ENCODE results near the gene SEC24C. TPM values are rescaled to one million over a fixed set of nuclear protein-coding genes. Genes with fewer than 3 reads are reported as not detected.
"Not testable (repeated sequence)": the region's sequence is repeated elsewhere in the genome, so short reads cannot be mapped to it uniquely, and the experiment has no call there.

The SEC24C gene
- total RNA-seq, 1 donor from 2014 or later, result 36.6 TPM

DNA sequence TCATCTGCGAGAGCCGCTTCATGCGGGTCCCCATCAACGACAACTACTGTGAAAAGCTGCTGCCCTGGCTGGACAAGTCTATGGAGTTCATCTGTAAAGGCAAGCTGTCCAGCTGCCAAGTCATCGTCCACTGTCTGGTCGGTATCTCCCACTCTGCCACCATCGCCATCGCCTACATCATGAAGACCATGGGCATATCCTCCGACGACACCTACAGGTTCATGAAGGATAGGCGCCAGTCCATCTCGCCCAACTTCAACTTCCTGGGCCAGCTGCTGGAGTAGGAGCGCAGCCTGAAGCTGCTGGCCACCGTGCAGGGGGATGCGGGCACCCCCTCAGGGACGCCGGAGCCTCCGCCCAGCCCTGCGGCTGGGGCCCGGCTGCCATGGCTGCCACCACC, 11.7 kb upstream of the SEC24C start:
- no peak for DNase-seq (ENCODE audit: low spot score)

DNA sequence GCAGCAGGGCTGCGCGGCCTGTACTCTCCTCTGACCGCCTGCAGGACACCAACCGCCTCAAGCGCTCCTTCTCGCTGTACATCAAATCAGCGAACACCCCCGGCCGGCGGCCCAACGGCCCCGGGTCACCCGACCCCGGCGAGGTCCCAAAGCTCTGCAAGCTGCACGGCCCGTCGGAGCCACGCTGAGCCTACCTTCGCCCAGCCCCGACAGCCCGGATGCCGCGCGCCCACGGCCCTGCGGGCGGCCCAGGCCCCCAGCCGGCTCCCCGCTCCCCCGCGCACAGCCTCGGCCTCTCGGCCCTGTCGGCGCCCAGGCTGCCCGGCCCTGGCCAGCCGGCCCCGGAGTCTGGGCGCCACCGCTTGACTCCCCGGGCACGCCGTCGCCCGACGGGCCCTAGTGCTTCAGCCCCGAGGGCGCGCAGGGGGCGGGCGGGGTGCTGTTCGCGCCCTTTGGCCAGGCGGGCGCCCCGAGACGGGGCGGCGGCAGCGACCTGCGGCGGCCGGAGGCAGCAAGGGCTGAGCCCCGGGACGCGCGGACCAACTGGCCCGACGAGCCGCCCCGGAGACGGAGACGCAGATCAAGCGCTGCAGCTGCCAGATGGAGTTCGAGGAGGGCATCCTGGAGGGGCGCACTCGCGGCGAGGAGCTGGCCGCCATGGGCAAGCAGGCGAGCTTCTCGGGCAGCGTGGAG, 11.1 kb upstream of the SEC24C start:
- DNase-seq (ENCODE audit: low spot score), result no peak

DNA sequence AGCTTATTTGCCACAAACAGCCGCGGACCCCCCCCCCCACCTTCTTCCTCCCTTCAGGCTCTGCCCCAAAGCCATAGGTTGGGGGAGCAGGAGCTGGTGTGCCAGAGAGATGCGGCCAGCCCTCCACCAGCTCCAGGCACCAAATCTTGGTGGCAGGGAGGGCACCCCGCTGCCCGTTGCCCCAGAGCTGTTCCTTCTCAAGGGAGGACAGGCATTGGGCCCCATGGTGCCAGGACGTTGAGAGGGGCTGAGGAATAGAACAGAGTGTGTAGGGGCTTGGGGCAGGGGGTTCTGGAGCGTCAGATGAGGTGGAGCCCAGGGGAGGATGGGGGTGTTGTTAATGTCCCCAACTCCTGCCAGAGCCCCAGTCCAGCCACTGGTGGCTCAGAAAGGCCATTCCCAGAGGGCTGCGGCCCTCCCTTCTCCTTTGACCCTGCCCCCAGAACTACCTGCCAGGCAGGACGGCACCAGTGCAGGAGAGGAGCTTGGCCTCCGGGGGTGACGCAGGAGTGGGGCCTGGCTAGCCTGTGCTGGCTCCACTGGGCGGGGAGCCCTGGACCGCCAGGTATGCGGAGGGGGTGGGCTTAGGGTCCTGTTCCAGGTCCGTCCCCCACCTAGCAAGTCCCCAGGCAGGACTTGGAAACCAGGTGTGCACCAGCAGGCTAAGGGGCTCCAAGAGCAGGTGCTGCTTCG, 10.0 kb upstream of the SEC24C start:
- DNase-seq (ENCODE audit: low spot score), result no peak

DNA sequence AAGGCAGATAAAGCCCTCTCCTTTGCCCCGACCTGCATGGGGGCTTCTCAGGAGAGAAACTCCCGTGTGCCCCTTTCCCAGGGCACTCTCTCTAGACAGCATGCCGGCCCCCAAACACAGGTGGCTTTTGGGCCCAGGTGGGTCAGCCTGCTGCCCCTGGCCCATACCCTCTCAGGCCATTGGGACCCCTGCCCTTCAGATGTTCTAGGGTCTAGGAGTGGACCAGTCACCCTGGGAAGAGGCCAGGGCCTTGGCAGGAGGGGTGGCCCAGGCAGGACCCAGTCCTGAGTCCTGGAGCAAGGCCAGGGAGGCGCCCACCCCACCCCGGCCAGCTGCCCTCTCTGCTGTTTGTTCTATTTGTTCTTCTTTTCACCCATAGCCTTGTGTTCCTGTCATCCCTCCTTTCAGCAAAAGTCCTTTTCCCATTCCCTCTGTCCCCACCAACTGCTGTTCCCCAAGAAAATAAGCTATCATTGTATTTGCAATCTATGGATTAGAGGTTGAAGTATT, 9.3 kb upstream of the SEC24C start:
- DNase-seq (ENCODE audit: low spot score), result no peak

- DNase-seq (ENCODE audit: low spot score), result not testable (repeated sequence)
Observed at GRCh38 chr10:73740501-73741254, 3.5 kb upstream of the SEC24C start.

DNA sequence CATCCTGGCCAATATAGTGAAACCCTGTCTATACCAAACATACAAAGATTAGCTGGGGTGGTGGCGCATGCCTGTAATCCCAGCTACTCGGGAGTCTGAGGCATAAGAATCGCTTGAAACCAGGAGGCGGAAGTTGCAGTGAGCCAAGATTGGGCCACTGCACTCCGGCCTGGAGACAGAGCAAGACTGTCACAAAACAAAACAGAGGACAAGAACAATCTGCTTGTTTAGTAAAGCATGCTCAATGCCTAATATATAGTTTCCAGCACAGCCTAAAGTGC, 1.8 kb upstream of the SEC24C start:
- DNase-seq (ENCODE audit: low spot score), result no peak

GRCh38 chr10:73743327-73743904, 756 bp upstream of the SEC24C start:
- DNase-seq (ENCODE audit: low spot score), result no peak

- peak; percentile 80 for DNase-seq (ENCODE audit: low spot score)
Observed at GRCh38 chr10:73744664-73744975, 448 bp downstream of the SEC24C start.

DNA sequence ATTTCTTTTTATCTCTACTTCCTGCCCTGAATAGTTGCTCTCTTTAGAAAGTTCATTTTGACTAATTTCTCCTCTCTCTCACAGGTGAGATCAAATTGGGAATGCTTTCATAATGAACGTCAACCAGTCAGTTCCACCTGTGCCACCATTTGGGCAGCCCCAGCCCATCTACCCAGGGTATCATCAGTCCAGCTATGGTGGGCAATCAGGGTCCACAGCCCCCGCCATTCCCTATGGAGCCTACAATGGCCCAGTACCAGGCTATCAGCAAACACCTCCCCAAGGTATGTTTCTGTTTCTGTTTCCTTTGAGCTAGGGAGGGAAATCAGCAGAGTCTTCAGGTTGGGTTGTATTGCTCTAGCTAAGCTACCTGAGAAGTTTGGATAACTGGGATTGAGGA, 2.5 kb downstream of the SEC24C start:
- DNase-seq (ENCODE audit: low spot score), result no peak

DNA sequence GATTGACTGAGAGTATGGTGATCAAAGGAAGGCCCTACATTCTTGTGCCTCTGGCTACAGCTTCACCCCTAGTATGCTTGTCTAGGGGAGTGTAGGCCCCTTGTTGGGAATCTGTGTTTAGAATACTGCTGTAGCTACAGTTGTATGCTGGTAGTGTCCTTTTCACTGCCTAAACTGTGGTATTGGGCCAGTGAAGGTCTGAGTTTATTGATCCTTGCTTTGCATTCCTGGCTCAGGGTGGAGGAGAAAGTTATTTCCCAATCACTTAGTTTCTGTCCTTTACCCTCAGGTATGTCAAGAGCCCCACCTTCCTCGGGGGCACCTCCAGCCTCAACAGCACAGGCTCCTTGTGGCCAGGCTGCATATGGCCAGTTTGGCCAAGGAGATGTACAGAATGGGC, 6.6 kb downstream of the SEC24C start:
- no peak for DNase-seq (ENCODE audit: low spot score)

DNA sequence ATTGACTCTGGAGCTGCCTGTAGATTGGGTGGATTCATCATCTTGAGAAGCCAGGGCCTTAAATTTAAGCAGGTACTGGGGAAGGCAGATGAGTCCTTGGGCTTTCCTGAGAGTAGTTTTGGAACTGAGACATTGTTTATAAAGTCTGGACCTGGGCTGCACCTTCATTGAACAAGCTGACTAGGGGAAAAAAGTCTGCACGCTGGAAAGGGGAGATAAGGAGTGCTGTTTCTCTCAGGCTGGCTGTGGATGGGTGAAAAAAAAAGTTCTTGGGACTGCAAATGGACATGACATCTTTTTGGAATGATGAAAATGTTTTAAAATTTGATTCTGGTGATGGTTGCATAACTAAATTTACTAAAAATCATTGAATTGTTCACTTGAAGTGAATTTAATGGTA, 12.0 kb downstream of the SEC24C start:
- no peak for DNase-seq (ENCODE audit: low spot score)

GRCh38 chr10:73758704-73759511, 14.7 kb downstream of the SEC24C start:
- no peak for DNase-seq (ENCODE audit: low spot score)

DNA sequence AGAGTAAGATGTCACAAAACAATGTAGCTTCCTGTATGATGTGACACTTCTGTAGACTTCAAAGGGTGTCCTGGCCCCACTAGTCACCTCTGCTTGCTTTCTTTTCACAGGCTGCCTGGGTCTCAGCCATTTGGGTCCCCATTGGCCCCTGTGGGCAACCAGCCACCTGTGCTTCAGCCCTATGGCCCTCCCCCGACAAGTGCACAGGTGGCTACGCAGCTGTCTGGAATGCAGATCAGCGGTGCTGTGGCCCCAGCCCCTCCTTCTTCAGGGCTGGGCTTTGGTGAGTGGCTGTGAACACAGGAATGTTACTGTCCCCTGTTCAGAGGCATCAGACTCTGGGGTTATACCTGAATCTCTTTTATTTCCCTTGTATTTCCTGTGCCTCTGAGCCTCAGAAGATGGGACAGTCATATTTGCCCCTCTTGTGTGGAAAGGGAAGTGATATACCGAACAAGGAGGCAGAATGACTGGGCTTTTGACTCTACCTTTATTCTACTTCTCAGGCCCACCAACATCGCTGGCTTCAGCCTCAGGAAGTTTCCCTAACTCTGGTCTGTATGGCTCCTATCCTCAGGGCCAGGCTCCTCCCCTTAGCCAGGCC, 15.4 kb downstream of the SEC24C start:
- no peak for DNase-seq (ENCODE audit: low spot score)

- no peak for DNase-seq (ENCODE audit: low spot score)
Observed at GRCh38 chr10:73761781-73762180, 17.6 kb downstream of the SEC24C start.

GRCh38 chr10:73762915-73763314, 18.7 kb downstream of the SEC24C start:
- no peak for DNase-seq (ENCODE audit: low spot score)

- DNase-seq (ENCODE audit: low spot score), result no peak
Observed at GRCh38 chr10:73763343-73763742, 19.2 kb downstream of the SEC24C start.

- DNase-seq (ENCODE audit: low spot score), result no peak
Observed at GRCh38 chr10:73765066-73765465, 20.9 kb downstream of the SEC24C start.

DNA sequence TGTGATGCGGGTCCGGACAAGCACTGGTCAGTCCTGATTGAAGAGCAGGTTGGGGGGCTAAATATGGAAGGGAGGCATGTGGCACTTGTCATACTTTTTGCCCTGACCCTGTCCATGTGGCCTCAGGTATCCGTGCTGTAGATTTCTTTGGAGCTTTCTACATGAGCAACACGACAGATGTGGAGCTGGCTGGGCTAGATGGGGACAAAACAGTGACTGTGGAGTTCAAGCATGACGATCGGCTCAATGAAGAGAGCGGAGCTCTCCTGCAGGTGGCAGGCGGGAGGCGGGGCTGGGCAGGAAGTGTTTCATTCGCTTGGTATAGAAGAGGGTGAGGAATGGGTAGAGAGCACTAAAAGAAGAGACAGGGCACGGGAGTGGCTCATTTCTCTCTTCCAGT, 24.7 kb downstream of the SEC24C start:
- no peak for DNase-seq (ENCODE audit: low spot score)

DNA sequence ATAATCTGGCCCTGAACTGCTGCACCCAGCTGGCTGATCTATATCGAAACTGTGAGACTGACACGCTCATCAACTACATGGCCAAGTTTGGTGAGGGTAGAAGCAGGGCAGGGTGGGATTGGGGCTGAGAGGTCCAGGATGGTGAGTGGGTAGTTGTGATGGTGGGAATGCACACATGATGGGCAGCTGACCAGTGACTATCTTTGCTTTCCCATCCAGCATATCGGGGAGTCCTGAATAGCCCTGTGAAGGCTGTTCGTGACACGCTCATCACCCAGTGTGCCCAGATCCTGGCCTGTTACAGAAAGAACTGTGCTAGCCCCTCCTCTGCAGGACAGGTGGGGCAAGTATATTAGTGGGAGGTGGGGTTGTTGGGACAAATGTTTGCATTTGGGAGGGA, 25.2 kb downstream of the SEC24C start:
- DNase-seq (ENCODE audit: low spot score), result no peak

- DNase-seq (ENCODE audit: low spot score), result no peak
Observed at GRCh38 chr10:73771722-73772280, 27.6 kb downstream of the SEC24C start.
